Transverse colon (tissue), 4 donors: Measurements from ENCODE around the gene TBK1. TPM values are rescaled to one million over a fixed set of nuclear protein-coding genes. Genes with fewer than 3 reads are reported as not detected.
"Not testable (repeated sequence)": the region's sequence is repeated elsewhere in the genome, so short reads cannot be mapped to it uniquely, and the experiment has no call there.

Experiments
- DNase-seq: peaks from one replicate; pipeline ENCODE4 v3.0.0-alpha.2; 2019
- H3K27ac ChIP-seq, 4 donors: fragments of 200-600 bp; sonication (generic); 2 replicates each; pipeline ENCODE4 v1.5.1; 2016 to 2018; ENCODE audit warnings: inconsistent platforms in 4 of 4
- H3K27me3 ChIP-seq: fragments of 200-600 bp; sonication (generic); 2 replicates; pipeline ENCODE4 v1.5.1; 2017; ENCODE audit warnings: inconsistent platforms
- H3K36me3 ChIP-seq, 4 donors: fragments of 200-600 bp; sonication (generic); 2 replicates each; pipeline ENCODE4 v1.5.1; 2017 to 2019; ENCODE audit warnings: inconsistent platforms in 4 of 4
- H3K4me1 ChIP-seq, 4 donors: fragments of 200-600 bp; sonication (generic); 2 replicates each; pipeline ENCODE4 v1.5.1; 2017 to 2020; ENCODE audit warnings: inconsistent platforms in 4 of 4
- H3K4me3 ChIP-seq, 4 donors: fragments of 200-600 bp; sonication (generic); 1 replicate in 1 of 4; 2 replicates in 3 of 4; pipeline versions ENCODE4 v1.5.1 to v1.6.1; 2017 to 2019; ENCODE audit warnings: inconsistent platforms in 4 of 4
- H3K9me3 ChIP-seq, 2 donors: fragments of 200-600 bp; sonication (generic); 2 replicates each; pipeline ENCODE4 v1.5.1; 2017 to 2019; ENCODE audit warnings: inconsistent platforms in 2 of 2
- EP300 ChIP-seq: sonication (generic); formaldehyde crosslinking; IDR thresholded peaks from one replicate; pipeline ENCODE4 v1.6.1; 2017; ENCODE audit warnings: antibody characterized with exemption, low read depth
- POLR2A ChIP-seq: fragments of 450-650 bp; IDR thresholded peaks from one replicate; pipeline ENCODE4 v1.6.1; 2016; ENCODE audit warnings: antibody characterized with exemption, mild to moderate bottlenecking, moderate library complexity
- POLR2AphosphoS5 ChIP-seq, 3 donors: sonication (generic); formaldehyde crosslinking; IDR thresholded peaks; one replicate each; pipeline ENCODE4 v1.6.1; 2016; ENCODE audit warnings: antibody characterized with exemption in 3 of 3
- WGBS, 2 donors: methylation state at CpG; one replicate each; pipeline ENCODE4 v1.1.5; 2018; ENCODE audit warnings: low coverage in 1 of 2; 5-methylcytosine and 5-hydroxymethylcytosine counted together
- in situ Hi-C, 4 donors: fragments of 200-750 bp; cut with MboI; loops; one replicate each; pipeline versions ENCODE4 v1.15.0 to v1.15.1; 2017; ENCODE audit warnings: low sequenced_read_pairs in 3 of 4, low pct_ligation_motif_present in 1 of 4, low pct_unique_long_range_greater_than_20kb in 1 of 4
- intact Hi-C: fragments of 100-400 bp; cut with DNase I; formaldehyde crosslinking; loops from one replicate; pipeline ENCODE4 v1.15.1; 2023; ENCODE audit warnings: low total_unique reads
- total RNA-seq, 4 donors: library from RNA; depleted of rRNA; stranded (reverse); fragments of >200 nt; gene quantifications; one replicate each; pipeline ENCODE4 v1.1.0, GENCODE V29; 2016
- TF ChIP-seq, protein P1 (sequence below), 5 experiments: fragments of 200-600 bp in 3 of 5; fragments of 450-650 bp in 2 of 5; sonication (generic) in 3 of 5; IDR thresholded peaks; 1 replicate in 2 of 5; 2 replicates in 3 of 5; pipeline ENCODE4 v1.5.1; 2016 to 2017; ENCODE audit warnings: antibody characterized with exemption in 5 of 5, inconsistent platforms in 3 of 5, mild to moderate bottlenecking in 2 of 5, moderate library complexity in 1 of 5

TBK1 gene
- total RNA-seq, 4 donors from 2014 or later = 6.4 to 25.9 (median 17.1) TPM

DNA sequence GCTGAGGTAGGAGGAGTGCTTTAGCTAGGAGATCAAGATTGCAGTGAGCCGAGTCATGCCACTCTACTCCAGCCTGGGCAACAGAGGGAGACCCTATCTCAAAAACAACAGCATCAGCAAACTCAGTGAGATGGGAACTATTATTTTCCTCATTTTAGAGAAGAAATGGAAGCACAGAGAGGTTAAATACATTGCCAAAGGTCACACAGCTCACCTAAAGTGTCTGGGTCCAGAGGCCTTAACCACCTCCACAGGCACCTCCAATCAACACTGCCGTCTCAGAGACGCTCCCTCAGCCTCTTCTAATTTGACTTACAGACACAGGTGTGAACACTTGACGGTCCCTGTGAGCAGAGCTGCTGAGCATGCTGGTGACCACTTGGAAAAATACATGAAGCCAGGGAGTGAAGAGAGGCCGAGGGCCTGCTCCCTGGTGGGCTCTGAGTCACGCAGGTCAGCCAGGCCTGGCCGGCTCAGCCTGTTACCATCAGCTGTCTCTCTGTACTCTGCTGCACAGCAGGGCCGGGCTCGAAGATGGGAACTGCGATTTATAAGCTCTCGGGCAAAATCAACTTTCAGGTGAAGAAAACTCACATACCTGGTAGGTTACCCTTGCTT is 80.9 kb downstream of the TBK1 start:
- H3K4me3 ChIP-seq = no peak overlapping the region
- TF ChIP-seq EP300 = no peak
- no peak for TF ChIP-seq POLR2A
- no peak for TF ChIP-seq POLR2AphosphoS5 (IDR thresholded peaks at IDR 0.05)
- TF ChIP-seq, protein P1, sequence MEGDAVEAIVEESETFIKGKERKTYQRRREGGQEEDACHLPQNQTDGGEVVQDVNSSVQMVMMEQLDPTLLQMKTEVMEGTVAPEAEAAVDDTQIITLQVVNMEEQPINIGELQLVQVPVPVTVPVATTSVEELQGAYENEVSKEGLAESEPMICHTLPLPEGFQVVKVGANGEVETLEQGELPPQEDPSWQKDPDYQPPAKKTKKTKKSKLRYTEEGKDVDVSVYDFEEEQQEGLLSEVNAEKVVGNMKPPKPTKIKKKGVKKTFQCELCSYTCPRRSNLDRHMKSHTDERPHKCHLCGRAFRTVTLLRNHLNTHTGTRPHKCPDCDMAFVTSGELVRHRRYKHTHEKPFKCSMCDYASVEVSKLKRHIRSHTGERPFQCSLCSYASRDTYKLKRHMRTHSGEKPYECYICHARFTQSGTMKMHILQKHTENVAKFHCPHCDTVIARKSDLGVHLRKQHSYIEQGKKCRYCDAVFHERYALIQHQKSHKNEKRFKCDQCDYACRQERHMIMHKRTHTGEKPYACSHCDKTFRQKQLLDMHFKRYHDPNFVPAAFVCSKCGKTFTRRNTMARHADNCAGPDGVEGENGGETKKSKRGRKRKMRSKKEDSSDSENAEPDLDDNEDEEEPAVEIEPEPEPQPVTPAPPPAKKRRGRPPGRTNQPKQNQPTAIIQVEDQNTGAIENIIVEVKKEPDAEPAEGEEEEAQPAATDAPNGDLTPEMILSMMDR (IDR thresholded peaks at IDR 0.05) = no peak
- in situ Hi-C loops (no loop called here), intact Hi-C loops (no loop called here)
- no peak overlapping the region for H3K27ac ChIP-seq
- no peaks in the 10 kb centered on the region for H3K4me1 ChIP-seq
- no peak for DNase-seq
- no peaks in the 10 kb centered on the region for H3K9me3 ChIP-seq
- no peaks in the 10 kb centered on the region for H3K27me3 ChIP-seq
- WGBS, 2 donors = 92% methylated on average over 6 to 11 of the region's 11 CpGs
- no peaks in the 10 kb centered on the region for H3K36me3 ChIP-seq

DNA sequence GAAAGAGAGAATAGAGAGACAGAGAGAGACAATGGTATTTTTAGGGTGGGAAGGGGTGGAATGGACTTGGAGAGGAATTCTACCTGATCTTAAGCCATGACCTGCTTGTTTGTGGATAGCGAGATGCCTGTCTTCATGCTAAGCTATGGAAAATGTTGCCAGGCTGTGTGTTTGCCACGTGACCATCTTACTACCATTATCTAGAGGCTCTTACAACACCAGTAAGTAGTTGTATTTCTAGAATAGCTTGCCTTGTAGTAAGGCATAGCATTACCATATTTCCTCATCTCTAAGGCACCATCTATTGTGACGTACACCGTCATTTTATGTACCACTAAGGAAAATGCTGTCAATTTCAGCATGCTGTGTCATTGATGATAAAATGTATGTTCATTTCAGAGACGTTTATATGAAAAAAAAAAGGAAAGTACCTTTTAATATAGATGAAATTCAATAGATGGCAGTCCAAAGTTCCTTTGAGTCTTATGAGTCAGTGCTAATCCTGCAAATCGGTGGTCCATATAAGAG is 82.8 kb downstream of the TBK1 start:
- WGBS, 2 donors = 72 to 77% methylated on average over 6 of the region's 6 CpGs

DNA sequence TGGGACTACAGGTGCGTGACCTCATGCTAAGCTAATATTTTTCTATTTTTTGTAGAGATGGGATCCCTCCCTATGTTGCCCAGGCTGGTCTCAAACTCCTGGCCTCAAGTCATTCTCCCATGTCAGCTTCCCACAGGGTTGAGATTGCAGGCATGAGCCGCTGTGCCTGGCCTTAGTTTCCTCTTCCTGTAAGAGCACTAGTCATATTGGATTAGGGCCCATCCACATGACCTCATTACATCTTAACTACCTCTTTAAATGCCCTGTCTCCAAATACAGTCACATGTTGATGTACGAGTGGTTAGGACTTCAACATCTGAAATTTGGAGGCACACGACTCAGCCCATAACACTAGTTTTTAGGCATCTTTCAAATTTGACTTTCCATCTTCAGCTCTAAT is 86.2 kb downstream of the TBK1 start:
- DNase-seq = no peak
- H3K4me1 ChIP-seq = no peaks in the 10 kb centered on the region
- no peaks in the 10 kb centered on the region for H3K36me3 ChIP-seq
- no peak overlapping the region for H3K27ac ChIP-seq
- H3K4me3 ChIP-seq = no peak overlapping the region
- no peaks in the 10 kb centered on the region for H3K27me3 ChIP-seq
- no peaks in the 10 kb centered on the region for H3K9me3 ChIP-seq
- TF ChIP-seq, protein P1 (IDR thresholded peaks at IDR 0.05) = no peak
- TF ChIP-seq POLR2A = no peak
- no peak for TF ChIP-seq EP300
- no peak for TF ChIP-seq POLR2AphosphoS5 (IDR thresholded peaks at IDR 0.05)
- in situ Hi-C loops (no loop called here), intact Hi-C loops (no loop called here)
- 83 to 94% methylated on average over 2 to 4 of the region's 4 CpGs for WGBS, 2 donors

More for the DNA sequence above, 82.8 kb downstream of the TBK1 start:
- intact Hi-C loops (no loop called here), in situ Hi-C loops (no loop called here)
- H3K36me3 ChIP-seq = no peaks in the 10 kb centered on the region
- H3K27ac ChIP-seq = no peak overlapping the region
- H3K4me1 ChIP-seq = no peaks in the 10 kb centered on the region
- H3K4me3 ChIP-seq = no peak overlapping the region
- TF ChIP-seq, protein P1 (IDR thresholded peaks at IDR 0.05) = no peak
- TF ChIP-seq POLR2A (no peak), POLR2AphosphoS5 (IDR thresholded peaks at IDR 0.05) (no peak), EP300 (no peak)
- H3K9me3 ChIP-seq = no peaks in the 10 kb centered on the region
- no peak for DNase-seq
- H3K27me3 ChIP-seq = no peaks in the 10 kb centered on the region

DNA sequence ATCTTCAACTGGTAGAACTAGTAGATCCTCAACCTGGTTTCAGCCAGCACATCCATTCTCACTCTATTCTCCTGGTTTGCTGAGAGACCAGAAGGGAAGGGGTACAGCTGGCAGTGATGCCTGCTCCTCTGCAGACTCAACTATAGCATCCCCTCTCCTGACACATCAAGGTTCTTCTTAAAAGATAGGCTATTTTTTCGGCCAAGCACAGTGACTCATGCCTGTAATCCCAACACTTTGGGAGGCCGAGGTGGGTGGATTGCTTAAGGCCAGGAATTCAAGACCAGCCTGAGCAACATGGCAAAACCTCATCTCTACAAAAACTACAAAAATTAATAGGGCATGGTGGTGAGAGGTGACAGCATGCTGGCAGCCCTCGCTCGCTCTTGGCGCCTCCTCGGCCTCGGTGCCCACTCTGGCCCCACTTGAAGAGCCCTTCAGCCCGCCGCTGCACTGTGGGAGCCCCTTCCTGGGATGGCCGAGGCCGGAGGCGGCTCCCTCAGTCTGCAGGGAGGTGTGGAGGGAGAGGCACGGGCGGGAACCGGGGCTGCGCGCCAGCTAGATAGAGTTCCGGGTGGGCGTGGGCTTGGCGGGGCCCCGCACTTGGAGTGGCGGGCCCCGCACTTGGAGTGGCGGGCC is 90.6 kb downstream of the TBK1 start:
- H3K36me3 ChIP-seq, H3K9me3 ChIP-seq, H3K4me1 ChIP-seq, DNase-seq, in situ Hi-C loops, intact Hi-C loops, H3K4me3 ChIP-seq, H3K27ac ChIP-seq, H3K27me3 ChIP-seq: not testable (repeated sequence)
- WGBS, 2 donors = 74 to 90% methylated on average over 2 to 23 of the region's 24 CpGs
